ENCODE measurements around the gene ORAI3.

Gene ORAI3

GRCh38 chr16:30948667-30949649 is at the start of gene ORAI3:
Gene ORAI3, plus strand, starts transcription at chr16:30949068. Its CDS starts 222 bp downstream, at chr16:30949290.
- no peak for DNase-seq

DNA sequence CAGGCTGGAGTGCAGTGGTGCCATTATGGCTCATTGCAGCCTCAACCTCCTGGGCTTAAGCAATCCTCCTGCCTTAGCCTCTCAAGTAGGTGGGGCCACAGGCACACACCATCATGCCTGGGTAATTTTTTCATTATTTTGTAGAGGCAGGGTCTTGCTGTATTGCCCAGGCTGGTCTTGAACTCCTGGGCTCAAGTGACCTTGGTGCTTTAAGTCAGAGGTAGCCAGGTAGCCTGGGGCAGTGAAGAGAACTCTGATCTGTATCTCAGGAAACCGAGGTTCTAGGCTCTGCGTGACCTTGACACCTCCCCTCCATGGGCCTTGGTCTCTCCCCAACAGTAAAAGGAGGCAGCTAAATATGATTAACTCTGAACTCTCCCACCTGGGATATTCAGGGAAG is 49.1 kb upstream of the ORAI3 start:
- DNase-seq = no peak

DNA sequence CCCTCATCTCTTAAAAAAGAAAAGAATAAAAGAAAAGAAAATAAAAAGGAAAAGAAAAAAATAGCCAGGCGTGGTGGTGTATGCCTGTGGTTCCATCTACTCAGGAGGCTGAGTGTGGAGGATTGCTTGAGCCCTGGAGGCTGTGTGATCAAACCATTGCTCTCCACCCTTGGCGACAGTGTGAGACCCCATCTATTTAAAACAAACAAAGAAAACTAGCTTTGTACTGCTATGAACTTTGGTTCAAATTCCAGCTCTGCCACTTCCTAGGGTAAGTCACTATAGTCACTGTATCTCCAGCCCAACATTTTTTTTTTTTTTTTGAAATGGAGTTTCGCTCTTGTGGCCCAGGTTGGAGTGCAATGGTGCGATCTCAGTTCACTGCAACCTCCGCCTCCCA is 48.3 kb upstream of the ORAI3 start:
- DNase-seq = no peak

GRCh38 chr16:30901201-30902028 is 47.5 kb upstream of the ORAI3 start:
- no peak for DNase-seq

- DNase-seq = peak; percentile 34
Observed at GRCh38 chr16:30902029-30902972, 46.6 kb upstream of the ORAI3 start.

DNA sequence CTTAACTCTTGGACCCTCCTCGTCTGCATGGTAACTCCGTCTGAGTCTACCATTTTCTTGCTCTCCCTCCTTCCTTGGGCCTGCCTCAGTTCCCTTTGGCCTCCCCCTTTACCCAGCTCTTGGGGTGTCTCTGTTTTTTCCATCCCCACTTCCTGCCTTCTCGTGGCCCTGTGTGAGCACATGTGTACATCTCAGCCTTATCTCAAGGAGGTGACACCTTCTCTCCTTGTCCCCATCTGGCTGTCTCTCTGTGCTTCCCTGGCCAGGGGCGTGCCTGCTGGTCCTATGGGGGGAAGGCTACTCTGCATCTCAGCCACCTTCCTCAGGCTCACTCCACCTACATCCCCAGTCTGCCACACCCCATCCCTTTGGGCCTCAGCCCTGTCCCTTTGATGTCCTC is 45.9 kb upstream of the ORAI3 start:
- no peak for DNase-seq

GRCh38 chr16:30903596-30903995 is 45.3 kb upstream of the ORAI3 start:
- no peak for DNase-seq

- no peak for DNase-seq
Observed at GRCh38 chr16:30904114-30904780, 44.6 kb upstream of the ORAI3 start.

GRCh38 chr16:30907064-30907463 is 41.8 kb upstream of the ORAI3 start:
- no peak for DNase-seq

DNA sequence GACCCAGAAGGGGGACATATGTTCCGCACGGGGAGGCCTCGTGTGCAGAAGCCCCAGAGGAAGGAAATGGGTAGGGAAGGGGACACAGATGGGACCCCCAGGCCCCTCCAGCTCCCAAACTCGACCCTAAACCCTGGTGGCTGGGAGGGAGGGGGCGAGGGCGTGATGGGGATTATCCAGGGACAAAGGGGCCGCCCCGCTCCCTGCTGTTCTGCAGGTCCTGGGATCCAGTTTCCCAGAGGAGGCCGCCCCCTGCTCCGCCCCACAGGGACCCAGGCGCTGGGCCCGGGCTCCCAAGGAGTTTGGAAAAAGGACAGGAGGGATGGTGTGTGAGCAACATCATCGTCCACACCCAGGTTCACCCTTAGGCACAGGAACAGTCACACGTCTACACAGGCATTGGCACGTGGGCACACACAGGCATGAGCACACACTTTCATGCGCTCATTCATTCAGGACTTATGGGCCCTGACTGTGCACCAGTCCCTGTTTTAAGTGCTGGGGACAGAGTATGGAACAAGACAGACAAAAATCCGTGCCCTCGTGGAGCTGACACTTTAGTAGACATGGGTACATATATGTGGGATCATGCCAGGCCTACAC is 38.3 kb upstream of the ORAI3 start:
- no peak for DNase-seq

- DNase-seq = no peak
Observed at GRCh38 chr16:30912794-30913412, 36.0 kb upstream of the ORAI3 start.

- no peak for DNase-seq
Observed at GRCh38 chr16:30914830-30915229, 34.0 kb upstream of the ORAI3 start.

- DNase-seq = no peak
Observed at GRCh38 chr16:30918614-30919013, 30.3 kb upstream of the ORAI3 start.

GRCh38 chr16:30920891-30921290 is 28.0 kb upstream of the ORAI3 start:
- no peak for DNase-seq

GRCh38 chr16:30921459-30921747 is 27.5 kb upstream of the ORAI3 start:
- DNase-seq = no peak

DNA sequence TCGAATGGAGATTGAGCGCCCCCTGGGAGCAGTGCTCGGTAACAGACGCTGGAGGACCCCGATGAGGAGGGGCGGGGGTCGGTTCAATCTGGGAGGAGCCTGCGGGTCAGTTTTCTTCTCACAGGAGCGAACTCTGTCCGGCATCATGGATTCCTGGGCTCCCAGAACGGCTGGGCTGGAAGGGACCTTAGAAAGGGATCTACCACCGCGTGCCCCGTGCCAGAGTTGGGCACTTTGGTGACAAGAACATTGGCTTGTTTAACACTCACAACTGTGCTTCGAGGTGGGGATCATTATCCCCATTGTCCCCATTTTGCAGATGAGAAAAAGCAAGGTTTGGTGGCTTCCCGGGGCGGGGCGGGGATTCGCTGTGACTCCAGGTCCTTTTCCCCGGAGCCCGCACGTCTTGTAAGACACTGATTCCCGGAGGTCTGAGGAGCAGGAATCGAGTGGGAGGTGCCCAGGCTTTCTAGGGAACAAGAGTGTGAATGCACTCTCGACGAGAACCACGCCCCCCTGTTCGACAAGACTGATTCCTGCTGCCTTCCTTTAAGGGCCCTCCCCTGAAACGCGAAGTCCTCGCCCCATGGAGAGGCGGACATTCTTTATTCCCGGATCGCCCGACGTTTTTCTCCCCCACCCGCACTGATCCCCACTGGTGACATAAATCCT is 27.0 kb upstream of the ORAI3 start:
- DNase-seq = peak; percentile 94

DNA sequence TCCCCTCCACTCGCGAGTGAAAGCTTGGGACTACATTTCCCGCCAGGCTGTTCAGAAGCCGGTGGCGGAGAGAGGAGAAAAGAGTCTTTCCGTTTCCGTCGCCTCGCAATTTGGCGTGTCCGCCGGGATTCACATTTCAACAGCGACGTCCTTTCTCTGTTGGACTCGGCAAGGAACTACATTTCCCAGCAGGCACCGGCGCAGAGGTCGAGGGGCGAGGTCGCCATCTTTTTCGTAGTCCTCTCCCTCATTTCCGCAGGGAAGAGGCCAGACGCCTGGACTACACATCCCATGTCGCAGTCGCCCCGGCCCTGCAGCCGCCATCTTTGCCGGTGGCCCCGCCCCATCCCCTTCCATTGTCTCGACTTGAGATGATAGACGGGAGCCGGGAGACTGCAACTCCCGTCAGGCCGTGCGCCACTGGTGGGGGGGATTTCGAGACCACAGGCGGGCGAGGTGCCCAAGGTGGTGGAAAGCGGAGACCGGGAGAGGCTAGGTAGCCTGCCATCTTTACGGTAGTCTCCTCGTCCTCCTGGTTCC is 26.4 kb upstream of the ORAI3 start:
- peak; percentile 99 for DNase-seq

DNA sequence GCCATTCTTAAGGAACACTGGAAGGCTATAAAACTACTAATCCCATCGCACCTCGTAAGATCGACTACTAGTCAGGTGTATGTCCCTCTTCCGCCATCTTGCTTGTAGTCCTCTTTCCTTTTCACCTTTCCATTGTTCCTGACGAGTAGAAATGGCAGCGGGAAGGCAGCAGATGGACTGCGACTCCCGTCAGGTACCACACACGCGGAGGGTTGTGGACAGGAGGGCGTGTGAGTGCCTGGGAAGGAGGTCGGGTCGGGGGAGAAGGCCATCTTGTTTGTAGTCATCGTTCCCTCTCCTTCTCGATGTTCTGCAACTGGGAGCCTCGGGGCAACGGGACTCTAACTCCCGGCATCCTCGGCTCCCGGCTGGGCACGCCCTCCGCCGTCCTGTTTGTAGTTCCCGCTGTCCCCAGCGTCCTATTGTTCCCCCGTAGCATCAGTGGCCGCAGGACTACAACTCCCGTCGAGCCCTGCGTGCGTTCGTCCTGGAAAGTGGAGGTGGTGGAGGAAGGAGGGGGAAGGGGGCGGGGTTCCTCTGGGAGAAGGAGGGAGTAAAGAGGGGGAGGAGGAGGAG is 25.8 kb upstream of the ORAI3 start:
- DNase-seq = peak; percentile 99

DNA sequence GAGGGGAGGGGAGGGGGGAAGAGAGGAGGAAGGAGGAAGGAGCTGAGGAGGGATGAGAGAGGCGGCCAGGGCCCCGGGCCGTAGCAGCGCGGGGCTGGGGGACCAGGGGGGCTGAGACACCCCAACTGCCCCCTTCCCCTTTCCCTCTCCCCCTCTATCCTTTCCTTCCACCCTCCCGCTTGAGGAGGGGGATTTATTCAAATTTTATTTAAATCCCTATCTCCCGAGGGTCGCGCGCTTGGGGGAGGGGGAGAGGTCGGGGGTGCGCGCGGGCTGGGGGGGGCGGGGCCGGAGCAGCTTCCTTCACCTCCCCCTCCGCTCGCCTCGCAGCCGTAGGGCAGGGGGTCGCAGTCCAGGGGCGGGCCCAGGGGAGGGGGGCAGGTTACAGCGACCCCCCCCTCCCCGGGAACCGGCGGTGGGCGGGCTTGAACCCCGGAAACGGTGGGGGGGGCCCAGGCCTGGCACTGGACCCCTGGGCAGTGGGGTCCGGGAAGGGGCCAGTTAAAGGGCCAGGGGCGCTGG is 25.3 kb upstream of the ORAI3 start, which contains the start of gene FBXL19:
Gene FBXL19, plus strand, starts transcription at position 19 of the 522 bp plus-strand sequence. CDS start 2,183 bp downstream, outside the sequence.
- DNase-seq = no peak
